Hepatocyte (in vitro differentiated cells): ENCODE data around the gene MCOLN2. TPM values are rescaled to one million over a fixed set of nuclear protein-coding genes. Genes with fewer than 3 reads are reported as not detected.

ENCODE experiments used
- DNase-seq: peaks from one replicate; pipeline ENCODE4 v3.0.0-alpha.2; 2016; ENCODE audit warnings: low spot score
- H2AFZ ChIP-seq: fragments of 200-600 bp; sonication (generic); 2 replicates; pipeline ENCODE4 v1.6.0; 2016; ENCODE audit warnings: antibody characterized with exemption, mild to moderate bottlenecking
- H3K27ac ChIP-seq: fragments of 200-600 bp; sonication (generic); 2 replicates; pipeline ENCODE4 v1.5.1; 2016; ENCODE audit warnings: mild to moderate bottlenecking
- H3K27me3 ChIP-seq: fragments of 200-600 bp; sonication (generic); 2 replicates; pipeline ENCODE4 v1.6.1; 2016
- H3K36me3 ChIP-seq: fragments of 200-600 bp; sonication (generic); replicated peaks from 2 replicates; pipeline ENCODE4 v1.5.1; 2016; ENCODE audit warnings: low read depth; ENCODE audit not compliant: insufficient read depth
- H3K4me1 ChIP-seq: fragments of 200-600 bp; sonication (generic); 2 replicates; pipeline ENCODE4 v1.5.1; 2016; ENCODE audit warnings: mild to moderate bottlenecking, moderate library complexity; ENCODE audit not compliant: insufficient read depth
- H3K4me2 ChIP-seq: fragments of 200-600 bp; sonication (generic); 2 replicates; pipeline ENCODE4 v1.6.0; 2016
- H3K4me3 ChIP-seq: fragments of 200-600 bp; sonication (generic); 2 replicates; pipeline ENCODE4 v1.5.1; 2016; ENCODE audit warnings: mild to moderate bottlenecking
- H3K79me2 ChIP-seq: fragments of 200-600 bp; sonication (generic); 2 replicates; pipeline ENCODE4 v1.6.0; 2017; ENCODE audit warnings: mild to moderate bottlenecking
- H3K9me2 ChIP-seq: fragments of 200-600 bp; sonication (generic); replicated peaks from 2 replicates; pipeline ENCODE4 v1.6.0; 2017; ENCODE audit warnings: mild to moderate bottlenecking; ENCODE audit not compliant: insufficient read depth
- H3K9me3 ChIP-seq: fragments of 200-600 bp; sonication (generic); 2 replicates; pipeline ENCODE4 v1.5.1; 2016; ENCODE audit warnings: low read depth, mild to moderate bottlenecking
- H4K20me1 ChIP-seq: fragments of 200-600 bp; sonication (generic); 2 replicates; pipeline ENCODE4 v1.6.0; 2016; ENCODE audit warnings: mild to moderate bottlenecking; ENCODE audit not compliant: insufficient read depth, poor library complexity, severe bottlenecking
- EZH2 ChIP-seq: fragments of 200-600 bp; sonication (generic); IDR thresholded peaks from 2 replicates; pipeline ENCODE4 v1.6.1; 2016; ENCODE audit warnings: antibody characterized with exemption, mild to moderate bottlenecking, borderline replicate concordance
- EZH2phosphoT487 ChIP-seq: fragments of 200-600 bp; sonication (generic); IDR thresholded peaks from one replicate; pipeline ENCODE4 v1.6.1; 2018; ENCODE audit warnings: antibody characterized with exemption, mild to moderate bottlenecking, low read depth, moderate library complexity; ENCODE audit not compliant: unreplicated experiment, severe bottlenecking
- WGBS: methylation state at CpG from one replicate; pipeline ENCODE4 v1.1.6; 2016; ENCODE audit warnings: low lambda C conversion rate; ENCODE audit errors: missing lambda C conversion rate; 5-methylcytosine and 5-hydroxymethylcytosine counted together
- polyA plus RNA-seq: library from polyadenylated mRNA; unstranded; fragments of >200 nt; fragmentation: Nextera tagmentation; extraction: Ambion mirVana; gene quantifications from 2 replicates; pipeline ENCODE4 v1.2.1, GENCODE V29; 2016
- total RNA-seq: library from RNA; depleted of rRNA; stranded (reverse); fragments of >200 nt; gene quantifications from 2 replicates; pipeline ENCODE4 v1.2.3, GENCODE V29; 2014
- TF ChIP-seq, protein P1 (sequence below): fragments of 200-600 bp; sonication (generic); IDR thresholded peaks from 2 replicates; pipeline ENCODE4 v1.5.1; 2016; ENCODE audit warnings: antibody characterized with exemption, mild to moderate bottlenecking; ENCODE audit not compliant: poor library complexity

The MCOLN2 gene
- total and polyA plus RNA-seq, 2 experiments from 2014 or later, result 0.63 to 1.2 TPM

DNA sequence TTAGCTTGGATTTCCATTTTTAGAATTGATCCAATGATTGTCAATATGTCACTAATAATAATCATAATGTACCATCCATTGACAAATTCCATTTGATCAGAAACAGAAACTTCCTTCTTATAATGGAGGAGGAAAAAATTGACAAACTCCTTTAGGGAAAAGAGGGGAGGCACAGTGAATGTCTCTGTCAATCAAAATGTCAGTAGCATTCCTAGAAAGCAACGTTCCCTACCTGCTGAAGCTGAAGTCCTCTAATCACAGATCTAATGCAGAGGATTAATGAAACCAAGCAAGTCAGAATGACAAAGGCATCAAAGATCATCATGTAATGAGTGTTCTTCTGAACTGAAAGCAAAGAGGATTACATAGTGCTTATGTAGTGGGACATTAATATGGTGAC, 29.0 kb upstream of the MCOLN2 start:
- no peaks in the 10 kb centered on the region for H3K36me3 ChIP-seq
- H3K4me2 ChIP-seq, result no peak overlapping the region
- DNase-seq, result no peak
- no peak overlapping the region for H2AFZ ChIP-seq
- WGBS, result 57% methylated on average over 1 of the region's 1 CpG
- no peaks in the 10 kb centered on the region for H3K4me1 ChIP-seq
- H3K79me2 ChIP-seq, result no peaks in the 10 kb centered on the region
- H3K9me3 ChIP-seq, result no peaks in the 10 kb centered on the region
- no peaks in the 10 kb centered on the region for H3K27me3 ChIP-seq
- no peaks in the 10 kb centered on the region for H3K9me2 ChIP-seq
- H3K27ac ChIP-seq, result no peak overlapping the region
- H4K20me1 ChIP-seq, result no peaks in the 10 kb centered on the region
- no peak for TF ChIP-seq EZH2phosphoT487
- TF ChIP-seq, protein P1, sequence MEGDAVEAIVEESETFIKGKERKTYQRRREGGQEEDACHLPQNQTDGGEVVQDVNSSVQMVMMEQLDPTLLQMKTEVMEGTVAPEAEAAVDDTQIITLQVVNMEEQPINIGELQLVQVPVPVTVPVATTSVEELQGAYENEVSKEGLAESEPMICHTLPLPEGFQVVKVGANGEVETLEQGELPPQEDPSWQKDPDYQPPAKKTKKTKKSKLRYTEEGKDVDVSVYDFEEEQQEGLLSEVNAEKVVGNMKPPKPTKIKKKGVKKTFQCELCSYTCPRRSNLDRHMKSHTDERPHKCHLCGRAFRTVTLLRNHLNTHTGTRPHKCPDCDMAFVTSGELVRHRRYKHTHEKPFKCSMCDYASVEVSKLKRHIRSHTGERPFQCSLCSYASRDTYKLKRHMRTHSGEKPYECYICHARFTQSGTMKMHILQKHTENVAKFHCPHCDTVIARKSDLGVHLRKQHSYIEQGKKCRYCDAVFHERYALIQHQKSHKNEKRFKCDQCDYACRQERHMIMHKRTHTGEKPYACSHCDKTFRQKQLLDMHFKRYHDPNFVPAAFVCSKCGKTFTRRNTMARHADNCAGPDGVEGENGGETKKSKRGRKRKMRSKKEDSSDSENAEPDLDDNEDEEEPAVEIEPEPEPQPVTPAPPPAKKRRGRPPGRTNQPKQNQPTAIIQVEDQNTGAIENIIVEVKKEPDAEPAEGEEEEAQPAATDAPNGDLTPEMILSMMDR, result no peak
- no peak for TF ChIP-seq EZH2
- H3K4me3 ChIP-seq, result no peak overlapping the region

DNA sequence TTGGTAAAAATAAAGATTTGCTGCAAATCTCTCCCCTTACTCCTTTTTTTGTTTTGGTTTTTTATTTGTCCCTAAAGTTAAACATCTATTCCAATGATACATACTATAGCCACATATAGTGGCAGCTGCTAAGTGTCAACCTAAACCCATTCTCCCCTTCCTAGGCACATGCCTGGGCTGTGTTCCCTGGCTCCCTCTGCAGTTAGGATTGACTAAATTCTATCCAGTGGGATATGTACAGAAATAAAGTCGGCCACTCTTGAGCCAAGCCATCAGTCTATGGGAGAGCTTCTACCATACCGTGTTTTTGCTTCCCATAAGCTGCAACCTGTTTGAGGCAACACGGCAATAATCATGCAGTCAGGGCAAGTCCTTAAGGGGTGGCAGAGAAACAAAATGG, 27.8 kb upstream of the MCOLN2 start:
- no peaks in the 10 kb centered on the region for H3K4me1 ChIP-seq
- no peak overlapping the region for H3K4me2 ChIP-seq
- 89% methylated on average over 3 of the region's 3 CpGs for WGBS
- H3K27ac ChIP-seq, result no peak overlapping the region
- H3K27me3 ChIP-seq, result no peaks in the 10 kb centered on the region
- H3K36me3 ChIP-seq, result no peaks in the 10 kb centered on the region
- H3K9me3 ChIP-seq, result no peaks in the 10 kb centered on the region
- no peak for DNase-seq
- no peak overlapping the region for H3K4me3 ChIP-seq
- no peaks in the 10 kb centered on the region for H3K79me2 ChIP-seq
- no peak overlapping the region for H2AFZ ChIP-seq
- no peaks in the 10 kb centered on the region for H4K20me1 ChIP-seq
- TF ChIP-seq EZH2, result no peak
- no peak for TF ChIP-seq EZH2phosphoT487
- TF ChIP-seq, protein P1, result no peak
- no peaks in the 10 kb centered on the region for H3K9me2 ChIP-seq

DNA sequence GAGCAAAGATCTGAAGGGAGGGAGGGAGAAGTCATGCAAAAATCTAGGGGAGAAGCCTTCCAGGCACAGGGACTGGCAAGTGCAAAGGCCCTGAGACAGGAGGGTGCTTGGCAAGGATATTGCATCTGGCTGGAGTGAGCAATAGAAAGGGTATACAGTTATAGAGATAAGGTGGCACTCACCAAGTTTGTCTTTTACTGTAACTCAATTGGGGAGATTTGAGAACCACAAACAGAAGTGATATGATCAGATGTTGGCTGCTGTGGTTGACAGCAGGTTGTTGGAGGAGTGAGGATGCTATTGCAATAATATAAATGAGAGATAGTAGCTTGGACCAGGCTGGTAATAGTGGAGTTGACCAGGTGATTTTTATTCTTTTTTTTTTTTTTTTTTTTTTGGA, 25.8 kb upstream of the MCOLN2 start:
- Histone ChIP-seq H3K4me1 (no peaks in the 10 kb centered on the region), H3K9me2 (no peaks in the 10 kb centered on the region), H3K27me3 (no peaks in the 10 kb centered on the region), H4K20me1 (no peaks in the 10 kb centered on the region), H3K27ac (no peak overlapping the region), H3K9me3 (no peaks in the 10 kb centered on the region), H3K79me2 (no peaks in the 10 kb centered on the region), H2AFZ (no peak overlapping the region), H3K4me2 (no peak overlapping the region), H3K4me3 (no peak overlapping the region), H3K36me3 (no peaks in the 10 kb centered on the region)
- TF ChIP-seq EZH2, result no peak
- TF ChIP-seq, protein P1, result no peak
- TF ChIP-seq EZH2phosphoT487, result no peak
- no peak for DNase-seq

GRCh38 chr1:85019994-85020393, 23.1 kb upstream of the MCOLN2 start:
- H3K9me2 ChIP-seq, result no peaks in the 10 kb centered on the region
- no peaks in the 10 kb centered on the region for H4K20me1 ChIP-seq
- H3K9me3 ChIP-seq, result no peaks in the 10 kb centered on the region
- peak; percentile 4 for DNase-seq
- H3K27me3 ChIP-seq, result no peaks in the 10 kb centered on the region
- no peaks in the 10 kb centered on the region for H3K36me3 ChIP-seq
- H3K4me2 ChIP-seq, result no peak overlapping the region
- no peak for TF ChIP-seq EZH2phosphoT487
- TF ChIP-seq, protein P1, result no peak
- TF ChIP-seq EZH2, result no peak
- H3K27ac ChIP-seq, result no peak overlapping the region
- H2AFZ ChIP-seq, result no peak overlapping the region
- no peaks in the 10 kb centered on the region for H3K79me2 ChIP-seq
- H3K4me1 ChIP-seq, result no peaks in the 10 kb centered on the region
- 56% methylated on average over 4 of the region's 4 CpGs for WGBS
- no peak overlapping the region for H3K4me3 ChIP-seq
